Neutrophil (primary cell): ENCODE data around the gene MBNL2.

Source experiments
- H3K27ac ChIP-seq: fragments of 200-600 bp; sonication (generic); 2 replicates; pipeline ENCODE4 v1.5.1; 2016; ENCODE audit warnings: mild to moderate bottlenecking, moderate library complexity
- H3K27me3 ChIP-seq: fragments of 200-600 bp; sonication (generic); 2 replicates; pipeline ENCODE4 v1.6.0; 2016; ENCODE audit warnings: mild to moderate bottlenecking
- H3K36me3 ChIP-seq: fragments of 200-600 bp; sonication (generic); 2 replicates; pipeline ENCODE4 v1.5.1; 2017
- H3K4me1 ChIP-seq, 2 experiments: fragments of 200-600 bp in 1 of 2; sonication (generic) in 1 of 2; 1 replicate in 1 of 2; 2 replicates in 1 of 2; pipeline versions ENCODE4 v1.5.1 to v1.6.1; 2013 to 2016; ENCODE audit warnings: low read depth in 1 of 2, low read length in 1 of 2, mild to moderate bottlenecking in 1 of 2, moderate library complexity in 1 of 2; ENCODE audit not compliant: control insufficient read depth in 1 of 2, insufficient read depth in 1 of 2
- H3K4me3 ChIP-seq, 2 experiments: fragments of 200-600 bp in 1 of 2; sonication (generic) in 1 of 2; 1 replicate in 1 of 2; 2 replicates in 1 of 2; pipeline ENCODE4 v1.5.1; 2013 to 2016; ENCODE audit warnings: low read depth in 1 of 2, low read length in 1 of 2, mild to moderate bottlenecking in 1 of 2, moderate library complexity in 1 of 2
- H3K9me3 ChIP-seq: fragments of 200-600 bp; sonication (generic); 2 replicates; pipeline ENCODE4 v1.5.1; 2016
- TF ChIP-seq, protein P1 (sequence below): fragments of 200-600 bp; sonication (generic); IDR thresholded peaks from 2 replicates; pipeline ENCODE4 v1.5.1; 2016; ENCODE audit warnings: antibody characterized with exemption

MBNL2 gene

GRCh38 chr13:97234742-97235141 is 12.6 kb downstream of the MBNL2 start:
- Histone ChIP-seq H3K4me1 (no peaks in the 10 kb centered on the region), H3K4me3 (no peak overlapping the region), H3K27me3 (peaks cover 28% of the 10 kb centered on the region), H3K36me3 (no peaks in the 10 kb centered on the region), H3K27ac (no peak overlapping the region), H3K9me3 (no peaks in the 10 kb centered on the region)
- TF ChIP-seq, protein P1, sequence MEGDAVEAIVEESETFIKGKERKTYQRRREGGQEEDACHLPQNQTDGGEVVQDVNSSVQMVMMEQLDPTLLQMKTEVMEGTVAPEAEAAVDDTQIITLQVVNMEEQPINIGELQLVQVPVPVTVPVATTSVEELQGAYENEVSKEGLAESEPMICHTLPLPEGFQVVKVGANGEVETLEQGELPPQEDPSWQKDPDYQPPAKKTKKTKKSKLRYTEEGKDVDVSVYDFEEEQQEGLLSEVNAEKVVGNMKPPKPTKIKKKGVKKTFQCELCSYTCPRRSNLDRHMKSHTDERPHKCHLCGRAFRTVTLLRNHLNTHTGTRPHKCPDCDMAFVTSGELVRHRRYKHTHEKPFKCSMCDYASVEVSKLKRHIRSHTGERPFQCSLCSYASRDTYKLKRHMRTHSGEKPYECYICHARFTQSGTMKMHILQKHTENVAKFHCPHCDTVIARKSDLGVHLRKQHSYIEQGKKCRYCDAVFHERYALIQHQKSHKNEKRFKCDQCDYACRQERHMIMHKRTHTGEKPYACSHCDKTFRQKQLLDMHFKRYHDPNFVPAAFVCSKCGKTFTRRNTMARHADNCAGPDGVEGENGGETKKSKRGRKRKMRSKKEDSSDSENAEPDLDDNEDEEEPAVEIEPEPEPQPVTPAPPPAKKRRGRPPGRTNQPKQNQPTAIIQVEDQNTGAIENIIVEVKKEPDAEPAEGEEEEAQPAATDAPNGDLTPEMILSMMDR: no peak

DNA sequence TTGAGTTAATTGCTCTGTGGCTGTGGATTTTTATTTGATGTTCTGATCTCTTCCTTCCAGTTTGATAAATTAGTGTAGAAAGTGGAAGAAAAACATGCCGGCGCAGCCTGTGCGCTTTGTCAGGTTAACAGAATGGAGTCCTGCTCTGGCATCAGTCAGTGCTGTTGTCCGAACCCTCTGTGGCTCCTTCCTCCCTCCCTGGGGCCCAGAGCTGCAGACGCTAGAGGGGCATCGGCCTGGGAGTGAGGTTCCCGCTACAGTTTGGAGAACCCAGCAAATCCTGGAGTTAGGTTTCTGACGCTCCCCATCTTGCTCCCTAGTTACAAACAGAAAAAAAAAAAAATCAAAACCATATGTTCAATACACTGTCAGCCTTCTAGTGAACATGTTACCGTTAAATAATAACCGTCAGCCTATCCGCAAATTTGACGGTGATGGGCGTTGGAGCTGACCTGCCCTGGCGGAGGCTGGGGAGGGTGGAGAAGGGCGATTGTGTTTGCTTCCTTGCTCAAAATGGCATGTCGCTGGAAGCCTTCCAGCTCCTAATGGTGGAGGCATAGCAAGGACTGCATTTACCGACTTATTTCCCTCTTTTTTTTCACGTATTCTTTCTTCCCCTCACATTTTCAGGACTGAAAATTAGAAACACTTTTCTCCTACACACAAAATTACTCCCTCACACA is 13.6 kb downstream of the MBNL2 start:
- H3K4me1 ChIP-seq: no peaks in the 10 kb centered on the region
- no peaks in the 10 kb centered on the region for H3K36me3 ChIP-seq
- no peak overlapping the region for H3K27ac ChIP-seq
- TF ChIP-seq, protein P1: no peak
- H3K9me3 ChIP-seq: no peaks in the 10 kb centered on the region
- H3K27me3 ChIP-seq: peaks cover 35% of the 10 kb centered on the region
- H3K4me3 ChIP-seq: no peak overlapping the region

DNA sequence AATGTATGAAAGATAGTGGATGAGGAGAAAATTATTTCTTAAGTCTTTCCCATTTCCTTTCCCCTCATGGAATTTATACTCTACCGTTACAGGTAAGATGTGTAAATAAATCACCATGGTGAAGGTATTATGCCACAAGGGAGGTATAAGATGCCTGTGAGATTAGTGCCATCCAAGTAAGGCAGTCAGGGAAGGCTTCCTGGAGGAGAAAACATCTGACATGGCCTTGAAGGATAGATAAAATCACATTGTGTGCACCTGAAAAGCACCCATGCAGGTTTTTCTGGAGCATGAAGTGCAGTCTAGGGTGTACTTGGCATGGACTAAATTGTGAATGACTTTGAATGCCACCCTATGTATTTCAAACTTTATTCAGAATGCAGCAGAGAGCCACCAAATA is 15.3 kb downstream of the MBNL2 start:
- H3K9me3 ChIP-seq: no peaks in the 10 kb centered on the region
- peaks cover 51% of the 10 kb centered on the region for H3K27me3 ChIP-seq
- H3K4me1 ChIP-seq: peaks cover 5 to 6% of the 10 kb centered on the region in 2 experiments
- H3K36me3 ChIP-seq: no peaks in the 10 kb centered on the region
- no peak overlapping the region for H3K27ac ChIP-seq
- TF ChIP-seq, protein P1: no peak
- H3K4me3 ChIP-seq: no peak overlapping the region

- no peak overlapping the region for H3K27ac ChIP-seq
- no peaks in the 10 kb centered on the region for H3K9me3 ChIP-seq
- peaks cover 59% of the 10 kb centered on the region for H3K27me3 ChIP-seq
- H3K36me3 ChIP-seq: no peaks in the 10 kb centered on the region
- TF ChIP-seq, protein P1: no peak
- H3K4me3 ChIP-seq: no peak overlapping the region
- H3K4me1 ChIP-seq: peaks cover 5 to 6% of the 10 kb centered on the region in 2 experiments
Observed at GRCh38 chr13:97238432-97238831, 16.3 kb downstream of the MBNL2 start.

DNA sequence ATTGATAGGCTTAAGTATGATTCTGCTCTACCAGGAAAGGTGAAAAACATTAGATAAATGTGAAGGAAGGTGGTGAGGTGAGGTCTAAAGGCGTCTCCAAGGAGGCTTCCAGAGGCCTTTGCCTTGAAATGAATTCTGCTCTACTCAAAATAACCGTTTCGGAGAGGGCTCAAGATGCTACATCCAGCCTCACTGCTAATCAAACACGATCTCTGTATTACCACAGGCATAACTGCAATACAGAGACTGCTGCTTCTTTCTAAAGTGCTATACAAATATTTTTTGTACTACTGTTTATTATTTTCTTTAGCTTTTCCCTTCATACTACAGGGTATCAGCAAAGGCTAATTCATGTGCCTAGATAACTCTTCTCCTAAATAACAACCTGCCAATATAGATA is 16.8 kb downstream of the MBNL2 start:
- peaks cover 5 to 6% of the 10 kb centered on the region in 2 experiments for H3K4me1 ChIP-seq
- H3K27ac ChIP-seq: no peak overlapping the region
- TF ChIP-seq, protein P1: no peak
- no peaks in the 10 kb centered on the region for H3K9me3 ChIP-seq
- peaks cover 64% of the 10 kb centered on the region for H3K27me3 ChIP-seq
- H3K36me3 ChIP-seq: no peaks in the 10 kb centered on the region
- no peak overlapping the region for H3K4me3 ChIP-seq
